Activated B cell treated with CpG ODN at 0.5 μM for 24 hours (primary cell): Measurements from ENCODE around the gene SOHLH2. TPM values are rescaled to one million over a fixed set of nuclear protein-coding genes. Genes with fewer than 3 reads are reported as not detected.

Experiments
- ATAC-seq: fragments of 200-7000 bp; cut with Tn5 transposase; one replicate; pipeline ENCODE4 v1.10.0; 2021; ENCODE audit warnings: low read depth, mild to moderate bottlenecking, moderate library complexity
- CTCF ChIA-PET: fragments of 350-600 bp; sonication (Branson Sonifier 250); formaldehyde crosslinking; loops from one replicate; lab custom pipeline; 2021; ENCODE audit warnings: antibody characterized with exemption; lab: Charles Lee
- POLR2A ChIA-PET: fragments of 350-600 bp; sonication (Branson Sonifier 250); formaldehyde crosslinking; loops from one replicate; lab custom pipeline; 2021; ENCODE audit warnings: antibody characterized with exemption; lab: Charles Lee
- DNase-seq: peaks from one replicate; pipeline ENCODE4 v3.0.0; 2022
- H3K27ac Mint-ChIP-seq: one replicate; pipeline ENCODE4 v1.8.0; 2020; ENCODE audit warnings: mixed read lengths
- H3K27me3 Mint-ChIP-seq: one replicate; pipeline ENCODE4 v1.8.0; 2021; ENCODE audit warnings: mixed read lengths
- H3K36me3 Mint-ChIP-seq: one replicate; pipeline ENCODE4 v1.8.0; 2021; ENCODE audit warnings: low read depth, mixed read lengths
- H3K4me1 Mint-ChIP-seq: one replicate; pipeline ENCODE4 v1.8.0; 2021; ENCODE audit warnings: mixed read lengths
- H3K4me3 Mint-ChIP-seq: one replicate; pipeline ENCODE4 v1.8.0; 2020; ENCODE audit warnings: mild to moderate bottlenecking, mixed read lengths
- H3K9me3 Mint-ChIP-seq: one replicate; pipeline ENCODE4 v1.8.0; 2020; ENCODE audit warnings: mixed read lengths
- intact Hi-C: fragments of 100-400 bp; cut with micrococcal nuclease; formaldehyde crosslinking; loops from one replicate; pipeline ENCODE4 v1.15.1; 2024
- total RNA-seq: library from RNA; stranded (reverse); gene quantifications from 2 replicates; pipeline ENCODE4 v1.2.3, GENCODE V29; 2022
- TF ChIP-seq, protein P1 (sequence below): fragments of 200-600 bp; IDR thresholded peaks from one replicate; pipeline ENCODE4 v1.8.0; 2022; ENCODE audit warnings: antibody characterized with exemption, mild to moderate bottlenecking

Gene SOHLH2
- total RNA-seq, 1 donor from 2014 or later: not detected

DNA sequence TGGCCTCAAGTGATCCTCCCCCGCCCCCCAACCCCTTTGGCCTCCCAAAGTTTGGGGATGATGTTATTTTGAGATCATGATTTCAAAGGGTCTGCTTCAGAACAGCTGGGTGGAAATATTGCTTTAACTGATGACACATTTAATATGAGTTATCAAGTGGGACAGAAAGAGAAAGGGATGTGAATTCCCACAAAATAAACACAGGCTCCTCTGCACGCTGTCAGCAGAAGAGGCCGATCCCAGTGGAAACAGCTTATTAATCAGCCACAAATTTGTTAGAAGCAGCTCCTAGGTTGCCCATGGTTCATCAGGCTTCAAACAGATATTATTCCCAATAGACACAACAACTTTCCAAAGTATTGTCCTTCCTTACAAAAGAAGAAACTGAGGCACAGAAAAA is 87.9 kb downstream of the SOHLH2 start:
- Mint-ChIP-seq H3K9me3 (no peaks in the 10 kb centered on the region), H3K36me3 (no peaks in the 10 kb centered on the region), H3K27me3 (peaks cover 13% of the 10 kb centered on the region), H3K4me3 (no peak overlapping the region), H3K27ac (no peak overlapping the region), H3K4me1 (no peaks in the 10 kb centered on the region)
- TF ChIP-seq, protein P1, sequence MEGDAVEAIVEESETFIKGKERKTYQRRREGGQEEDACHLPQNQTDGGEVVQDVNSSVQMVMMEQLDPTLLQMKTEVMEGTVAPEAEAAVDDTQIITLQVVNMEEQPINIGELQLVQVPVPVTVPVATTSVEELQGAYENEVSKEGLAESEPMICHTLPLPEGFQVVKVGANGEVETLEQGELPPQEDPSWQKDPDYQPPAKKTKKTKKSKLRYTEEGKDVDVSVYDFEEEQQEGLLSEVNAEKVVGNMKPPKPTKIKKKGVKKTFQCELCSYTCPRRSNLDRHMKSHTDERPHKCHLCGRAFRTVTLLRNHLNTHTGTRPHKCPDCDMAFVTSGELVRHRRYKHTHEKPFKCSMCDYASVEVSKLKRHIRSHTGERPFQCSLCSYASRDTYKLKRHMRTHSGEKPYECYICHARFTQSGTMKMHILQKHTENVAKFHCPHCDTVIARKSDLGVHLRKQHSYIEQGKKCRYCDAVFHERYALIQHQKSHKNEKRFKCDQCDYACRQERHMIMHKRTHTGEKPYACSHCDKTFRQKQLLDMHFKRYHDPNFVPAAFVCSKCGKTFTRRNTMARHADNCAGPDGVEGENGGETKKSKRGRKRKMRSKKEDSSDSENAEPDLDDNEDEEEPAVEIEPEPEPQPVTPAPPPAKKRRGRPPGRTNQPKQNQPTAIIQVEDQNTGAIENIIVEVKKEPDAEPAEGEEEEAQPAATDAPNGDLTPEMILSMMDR: no peak
- CTCF ChIA-PET: no interaction called here
- intact Hi-C loops: no loop called here
- ATAC-seq: no peak
- POLR2A ChIA-PET: no interaction called here
- DNase-seq: no peak

DNA sequence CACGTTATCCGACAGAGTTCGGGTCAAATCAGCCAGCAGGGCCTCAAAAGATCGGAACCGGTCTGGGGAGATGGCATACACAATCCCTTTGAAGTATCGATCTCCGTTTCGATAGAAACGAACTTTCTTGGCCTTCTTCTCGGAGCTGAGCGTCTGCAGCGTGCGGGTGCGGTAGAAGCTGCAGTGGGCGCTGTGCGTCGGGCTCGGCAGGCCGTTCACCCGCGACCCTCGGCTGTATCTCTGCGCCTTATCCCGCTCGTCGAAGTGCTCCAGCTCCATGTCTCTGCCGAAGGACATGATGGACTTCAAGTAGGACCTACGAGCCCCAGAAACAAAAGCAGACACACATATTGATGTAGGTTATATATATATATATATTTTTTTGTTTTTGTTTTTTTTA is 88.5 kb downstream of the SOHLH2 start:
- Mint-ChIP-seq H3K9me3 (no peaks in the 10 kb centered on the region), H3K4me3 (no peak overlapping the region), H3K36me3 (no peaks in the 10 kb centered on the region), H3K4me1 (no peaks in the 10 kb centered on the region), H3K27me3 (peaks cover 11% of the 10 kb centered on the region), H3K27ac (no peak overlapping the region)
- DNase-seq (no peak), ATAC-seq (no peak)
- intact Hi-C loops: no loop called here
- ChIA-PET POLR2A (no interaction called here), CTCF (no interaction called here)
- TF ChIP-seq, protein P1: no peak

DNA sequence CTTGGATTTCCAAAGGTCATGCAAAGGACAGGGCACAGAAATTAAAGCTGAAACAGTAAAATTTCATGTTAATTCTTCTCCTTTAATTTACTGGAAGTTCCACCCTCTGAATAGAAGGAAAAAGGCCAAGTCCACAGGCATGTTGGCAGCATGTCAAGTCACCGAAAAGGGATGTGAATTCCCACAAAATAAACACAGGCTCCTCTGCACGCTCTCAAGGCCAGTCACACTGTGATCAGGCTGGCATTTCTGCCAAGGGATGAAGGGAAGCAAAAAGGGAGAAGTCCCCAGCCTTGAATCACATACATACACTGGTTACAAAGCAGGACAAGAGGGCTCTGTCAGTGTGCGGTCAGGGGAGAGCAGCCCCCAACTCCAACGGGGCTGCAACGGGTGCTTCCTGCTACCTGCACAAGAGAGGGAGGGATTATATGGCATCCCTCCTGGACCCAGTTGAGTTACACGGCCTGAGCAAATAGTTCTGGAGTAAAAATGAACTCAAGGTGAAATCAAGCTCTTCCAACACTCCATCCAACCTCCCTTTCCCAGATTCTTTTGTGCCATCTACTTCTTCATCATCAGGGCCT is 90.0 kb downstream of the SOHLH2 start:
- H3K36me3 Mint-ChIP-seq: no peaks in the 10 kb centered on the region
- TF ChIP-seq, protein P1: no peak
- ATAC-seq (no peak), DNase-seq (no peak)
- H3K9me3 Mint-ChIP-seq: no peaks in the 10 kb centered on the region
- ChIA-PET POLR2A (no interaction called here), CTCF (no interaction called here)
- no peak overlapping the region for H3K4me3 Mint-ChIP-seq
- no peaks in the 10 kb centered on the region for H3K4me1 Mint-ChIP-seq
- intact Hi-C loops: no loop called here
- no peak overlapping the region for H3K27ac Mint-ChIP-seq
- H3K27me3 Mint-ChIP-seq: peaks cover 1% of the 10 kb centered on the region

Other genes starting within 250 kb of the SOHLH2 start
- not detected in 2 replicates for gene DCLK1, start 83.2 kb downstream of the SOHLH2 start, total RNA-seq
- 0.18 TPM in 1 of 2 replicates, not detected in the other for gene CCDC169, start 83.3 kb upstream of the SOHLH2 start, total RNA-seq
- gene SPART, start 131.8 kb upstream of the SOHLH2 start, total RNA-seq: 17.2 and 19.8 TPM in 2 replicates
- 0.20 and 0.32 TPM in 2 replicates for gene CCNA1, start 217.9 kb upstream of the SOHLH2 start, total RNA-seq